K562 (cell line): ENCODE data around the gene OTUD1. TPM values are rescaled to one million over a fixed set of nuclear protein-coding genes. Genes with fewer than 3 reads are reported as not detected.

Experiments
- ATF1 ChIP-seq, 2 experiments: fragments of 450-650 bp in 1 of 2; IDR thresholded peaks; 2 replicates each; pipeline ENCODE4 v1.6.1; 2016; ENCODE audit warnings: missing compliant biosample characterization in 1 of 2, missing genetic modification characterization in 1 of 2
- MGA ChIP-seq: fragments of 450-650 bp; IDR thresholded peaks from 2 replicates; pipeline ENCODE4 v1.6.1; 2016; ENCODE audit warnings: mild to moderate bottlenecking, moderate library complexity
- MYNN ChIP-seq, 2 experiments: sonication (generic); formaldehyde crosslinking in 1 of 2; IDR thresholded peaks; 2 replicates each; pipeline versions ENCODE4 v1.5.0 to v1.6.1; 2016 to 2020; ENCODE audit warnings: antibody characterized with exemption in 1 of 2, missing genetic modification reagents in 1 of 2
- polyA plus RNA-seq, 8 experiments: library from polyadenylated mRNA; depleted of rRNA in 4 of 8; stranded (reverse) in 5 of 8; unstranded in 3 of 8; fragments of >200 nt; fragmentation: Nextera tagmentation in 2 of 8; fragmentation: Illumina TruSeq in 1 of 8; extraction: Ambion mirVana in 2 of 8; extraction: Trizol in 1 of 8; gene quantifications; 2 replicates each; pipeline versions ENCODE4 v1.2.1 to v1.2.3, GENCODE V29; 2011 to 2014; ENCODE audit warnings: inconsistent platforms in 1 of 8, missing spikeins in 1 of 8
- total RNA-seq, 7 experiments: library from RNA; depleted of rRNA in 6 of 7; stranded (reverse); fragments of >200 nt in 6 of 7; fragmentation: Illumina TruSeq in 2 of 7; extraction: Trizol in 2 of 7; gene quantifications; 2 replicates each; pipeline versions ENCODE4 v1.2.1 to v1.2.3, GENCODE V29; 2011 to 2021; ENCODE audit warnings: low replicate concordance in 1 of 7

OTUD1 gene
- total and polyA plus RNA-seq, 9 of the 15 experiments (the other 6 are each of a cell fraction or from before 2014, with no cell fraction given) = 0.29 to 2.0 (median 0.49) TPM

GRCh38 chr10:23452033-23452655 lies 13.3 kb downstream of the OTUD1 start (continued):
- no peak for TF ChIP-seq MGA
- no peak for TF ChIP-seq MYNN (IDR thresholded peaks at IDR 0.05)
- TF ChIP-seq MYNN (CRISPR knock-in tag; IDR thresholded peaks at IDR 0.05) = no peak
- no peak for TF ChIP-seq ATF1 (CRISPR knock-in tag; IDR thresholded peaks at IDR 0.05)
- no peak for TF ChIP-seq ATF1 (tag; IDR thresholded peaks at IDR 0.05)
